ENCODE measurements around the gene KRT76. TPM values are rescaled to one million over a fixed set of nuclear protein-coding genes. Genes with fewer than 3 reads are reported as not detected.
"Not testable (repeated sequence)": the region's sequence is repeated elsewhere in the genome, so short reads cannot be mapped to it uniquely, and the experiment has no call there.

The KRT76 gene
- total RNA-seq, 1 experiment from 2014 or later = not detected

GRCh38 chr12:52765702-52766101 lies 11.4 kb downstream of the KRT76 start:
- TF ChIP-seq CTCF (IDR thresholded peaks at IDR 0.05; ENCODE audit: unreplicated experiment) = no peak
- CTCF ChIA-PET = no interaction called here
- BruUV-seq (replicated peaks) = no TSS peak
- peaks cover 50% of the 10 kb centered on the region for H3K27me3 Mint-ChIP-seq (ENCODE audit: unreplicated experiment)
- H3K4me3 Mint-ChIP-seq (ENCODE audit: low read depth, unreplicated experiment) = no peak overlapping the region
- no peaks in the 10 kb centered on the region for H3K4me1 Mint-ChIP-seq (ENCODE audit: low read depth, unreplicated experiment)
- intact Hi-C loops (cut with micrococcal nuclease; ENCODE audit: unreplicated experiment) = no loop called here
- no peak overlapping the region for H3K27ac Mint-ChIP-seq (ENCODE audit: unreplicated experiment)
- H3K36me3 Mint-ChIP-seq (ENCODE audit: insufficient read depth, unreplicated experiment) = peaks cover 1% of the 10 kb centered on the region
- no peak for DNase-seq
- H3K9me3 Mint-ChIP-seq (ENCODE audit: low read depth, unreplicated experiment) = peaks cover 3% of the 10 kb centered on the region

GRCh38 chr12:52763991-52764390 lies 13.2 kb downstream of the KRT76 start:
- DNase-seq = no peak
- Mint-ChIP-seq H3K36me3 (ENCODE audit: insufficient read depth, unreplicated experiment) (no peaks in the 10 kb centered on the region), H3K4me3 (ENCODE audit: low read depth, unreplicated experiment) (no peak overlapping the region), H3K9me3 (ENCODE audit: low read depth, unreplicated experiment) (no peaks in the 10 kb centered on the region), H3K27me3 (ENCODE audit: unreplicated experiment) (peaks cover 36% of the 10 kb centered on the region), H3K4me1 (ENCODE audit: low read depth, unreplicated experiment) (no peaks in the 10 kb centered on the region), H3K27ac (ENCODE audit: unreplicated experiment) (no peak overlapping the region)
- intact Hi-C loops (cut with micrococcal nuclease; ENCODE audit: unreplicated experiment) = no loop called here
- no peak for TF ChIP-seq CTCF (IDR thresholded peaks at IDR 0.05; ENCODE audit: unreplicated experiment)
- CTCF ChIA-PET = no interaction called here
- no TSS peak for BruUV-seq (replicated peaks)

- Mint-ChIP-seq H3K27me3 (ENCODE audit: unreplicated experiment) (peaks cover 28% of the 10 kb centered on the region), H3K9me3 (ENCODE audit: low read depth, unreplicated experiment) (no peaks in the 10 kb centered on the region), H3K36me3 (ENCODE audit: insufficient read depth, unreplicated experiment) (no peaks in the 10 kb centered on the region), H3K4me1 (ENCODE audit: low read depth, unreplicated experiment) (no peaks in the 10 kb centered on the region), H3K4me3 (ENCODE audit: low read depth, unreplicated experiment) (no peak overlapping the region), H3K27ac (ENCODE audit: unreplicated experiment) (no peak overlapping the region)
- DNase-seq = no peak
- no peak for TF ChIP-seq CTCF (IDR thresholded peaks at IDR 0.05; ENCODE audit: unreplicated experiment)
- no TSS peak for BruUV-seq (replicated peaks)
- CTCF ChIA-PET = interaction anchor here (0.6 kb wide), 1 partner anchor 740 kb away, joined by 3 read pairs; no protein-coding TSS in a partner anchor
- intact Hi-C loops (cut with micrococcal nuclease; ENCODE audit: unreplicated experiment) = no loop called here
Observed at GRCh38 chr12:52763036-52763659, 14.0 kb downstream of the KRT76 start.

- CTCF ChIA-PET = no interaction called here
- Mint-ChIP-seq H3K27me3 (ENCODE audit: unreplicated experiment) (peaks cover 14% of the 10 kb centered on the region), H3K4me3 (ENCODE audit: low read depth, unreplicated experiment) (no peak overlapping the region), H3K36me3 (ENCODE audit: insufficient read depth, unreplicated experiment) (no peaks in the 10 kb centered on the region), H3K27ac (ENCODE audit: unreplicated experiment) (no peak overlapping the region), H3K9me3 (ENCODE audit: low read depth, unreplicated experiment) (no peaks in the 10 kb centered on the region), H3K4me1 (ENCODE audit: low read depth, unreplicated experiment) (no peaks in the 10 kb centered on the region)
- no peak for TF ChIP-seq CTCF (IDR thresholded peaks at IDR 0.05; ENCODE audit: unreplicated experiment)
- DNase-seq = no peak
- BruUV-seq (replicated peaks) = no TSS peak
- intact Hi-C loops (cut with micrococcal nuclease; ENCODE audit: unreplicated experiment) = no loop called here
Observed at GRCh38 chr12:52761802-52762201, 15.3 kb downstream of the KRT76 start.

- H3K36me3 Mint-ChIP-seq (ENCODE audit: insufficient read depth, unreplicated experiment); H3K4me3 Mint-ChIP-seq (ENCODE audit: low read depth, unreplicated experiment); intact Hi-C loops (cut with micrococcal nuclease; ENCODE audit: unreplicated experiment); H3K27me3 Mint-ChIP-seq (ENCODE audit: unreplicated experiment); CTCF ChIA-PET; DNase-seq; BruUV-seq (replicated peaks); H3K4me1 Mint-ChIP-seq (ENCODE audit: low read depth, unreplicated experiment); H3K27ac Mint-ChIP-seq (ENCODE audit: unreplicated experiment); H3K9me3 Mint-ChIP-seq (ENCODE audit: low read depth, unreplicated experiment): not testable (repeated sequence)
Observed at GRCh38 chr12:52761218-52761617, 15.9 kb downstream of the KRT76 start.

All from Calu3 (cell line).